Muscle of back (tissue), 11 donors: ENCODE results near the gene ARF1. TPM values are rescaled to one million over a fixed set of nuclear protein-coding genes. Genes with fewer than 3 reads are reported as not detected.
"Not testable (repeated sequence)": the region's sequence is repeated elsewhere in the genome, so short reads cannot be mapped to it uniquely, and the experiment has no call there.

ENCODE experiments used
- DNase-seq, 3 donors: peaks; one replicate each; pipeline versions ENCODE4 v3.0.0 to v3.0.0-alpha.2; 2013
- polyA plus RNA-seq, 10 donors: library from polyadenylated mRNA; unstranded; fragments of 120-200 nt; gene quantifications; one replicate each; pipeline ENCODE4 v1.2.1, GENCODE V29; 2013; ENCODE audit not compliant: insufficient read length in 10 of 10

Gene ARF1
- polyA plus RNA-seq, 10 donors: 217 to 314 (median 245) TPM

- DNase-seq: no peak
These were observed 18.5 kb downstream of the ARF1 start for GRCh38 chr1:228100822-228101613.

- DNase-seq: no peak
These were observed 19.1 kb downstream of the ARF1 start for GRCh38 chr1:228101614-228101993.

DNA sequence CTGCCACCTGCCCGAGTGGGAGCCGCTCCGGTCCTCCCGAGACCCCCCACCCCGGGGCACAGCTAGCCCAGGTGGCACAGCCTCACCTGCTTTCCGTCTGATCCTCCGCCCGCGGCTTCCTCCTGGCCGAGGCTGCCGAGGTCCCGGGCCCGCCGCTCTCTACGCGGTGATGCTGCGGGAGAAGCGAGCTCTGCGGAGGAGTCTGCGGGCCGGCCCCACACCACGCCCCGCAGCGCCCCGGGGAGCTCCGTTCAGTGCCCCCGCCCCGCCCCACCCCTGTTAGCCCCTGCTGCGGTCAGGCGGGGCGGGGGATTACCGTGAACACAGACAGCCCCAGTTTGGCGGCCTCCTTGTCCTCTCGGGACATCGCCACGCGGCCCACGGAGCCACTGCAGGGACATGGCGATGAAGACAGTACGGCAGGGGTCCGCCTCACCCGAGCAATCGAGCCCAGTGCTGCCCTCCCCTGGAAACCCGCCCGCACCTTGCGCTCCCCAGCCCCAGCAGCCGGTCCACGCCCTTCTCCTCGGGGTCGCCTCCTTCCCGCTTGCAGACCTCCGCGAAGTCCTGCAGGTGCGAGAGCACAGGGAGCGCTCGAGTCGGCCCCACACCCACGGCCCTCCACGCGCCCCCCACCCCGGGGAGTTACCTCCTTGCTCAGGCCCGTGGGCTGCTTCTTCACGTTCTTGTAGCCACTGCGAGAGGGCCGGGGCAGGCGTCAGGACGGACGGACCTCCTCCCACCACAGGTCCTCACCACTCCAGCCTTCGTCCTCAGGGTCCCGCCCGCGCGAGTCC lies 19.7 kb downstream of the ARF1 start:
- DNase-seq: peak in 1 of 3 donors; percentile 51

GRCh38 chr1:228102791-228103620 lies 20.5 kb downstream of the ARF1 start, which contains the start of gene C1orf35:
TSS of gene C1orf35 (minus strand) at chr1:228103325. CDS start at chr1:228103227, 98 bp downstream.
- DNase-seq: peak; percentile 91 to 98 (median 96)

GRCh38 chr1:228104526-228105269 lies 22.2 kb downstream of the ARF1 start:
- no peak for DNase-seq

- DNase-seq: no peak
These were observed 22.9 kb downstream of the ARF1 start for GRCh38 chr1:228105270-228105995.

- no peak for DNase-seq
These were observed 23.7 kb downstream of the ARF1 start for GRCh38 chr1:228105996-228106799.

DNA sequence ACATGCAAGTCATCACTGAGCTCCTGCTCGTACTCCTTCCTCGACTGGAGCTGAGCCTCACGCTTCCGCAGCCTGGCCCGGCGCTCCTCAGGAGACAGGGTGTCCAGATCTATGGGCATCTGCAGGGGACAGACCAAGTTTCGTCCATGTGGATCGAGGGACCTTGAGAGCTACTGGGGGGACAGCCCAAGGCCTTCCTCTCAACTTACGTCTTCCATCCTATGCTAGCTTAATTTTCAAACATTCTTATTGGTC lies 24.2 kb downstream of the ARF1 start:
- DNase-seq: no peak

DNA sequence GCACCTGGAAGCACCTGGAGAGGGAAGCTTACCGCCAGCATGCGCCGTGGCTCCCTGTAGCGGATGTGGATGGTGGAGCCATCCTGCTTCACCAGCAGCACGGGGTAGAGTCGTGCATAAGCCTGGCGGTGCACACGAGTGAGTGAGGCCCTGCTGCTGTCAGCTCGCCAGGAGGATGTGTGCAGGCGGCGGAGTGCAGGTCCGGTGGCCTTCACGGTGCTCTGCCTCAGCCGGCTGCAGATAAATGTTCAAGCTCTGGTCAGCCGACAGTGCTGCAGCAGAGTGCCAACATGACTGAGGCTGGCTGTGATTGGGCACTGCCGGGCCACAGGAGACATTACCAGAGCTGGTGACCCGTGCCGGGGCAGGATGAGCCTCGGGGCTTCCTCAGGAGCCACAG lies 25.1 kb downstream of the ARF1 start:
- no peak for DNase-seq

- no peak for DNase-seq
These were observed 25.7 kb downstream of the ARF1 start for GRCh38 chr1:228108055-228108690.

- DNase-seq: no peak
These were observed 26.2 kb downstream of the ARF1 start for GRCh38 chr1:228108742-228109072.

- peak; percentile 96 to 99 (median 99) for DNase-seq
These were observed 26.8 kb downstream of the ARF1 start, which contains the start of gene MRPL55 for GRCh38 chr1:228109073-228109961. TSS of gene MRPL55 (minus strand) at chr1:228109299. CDS start at chr1:228108260, 1,039 bp downstream.

- no peak for DNase-seq
These were observed 27.5 kb downstream of the ARF1 start for GRCh38 chr1:228109962-228110488.

GRCh38 chr1:228110556-228110955 lies 28.0 kb downstream of the ARF1 start:
- DNase-seq: no peak

DNA sequence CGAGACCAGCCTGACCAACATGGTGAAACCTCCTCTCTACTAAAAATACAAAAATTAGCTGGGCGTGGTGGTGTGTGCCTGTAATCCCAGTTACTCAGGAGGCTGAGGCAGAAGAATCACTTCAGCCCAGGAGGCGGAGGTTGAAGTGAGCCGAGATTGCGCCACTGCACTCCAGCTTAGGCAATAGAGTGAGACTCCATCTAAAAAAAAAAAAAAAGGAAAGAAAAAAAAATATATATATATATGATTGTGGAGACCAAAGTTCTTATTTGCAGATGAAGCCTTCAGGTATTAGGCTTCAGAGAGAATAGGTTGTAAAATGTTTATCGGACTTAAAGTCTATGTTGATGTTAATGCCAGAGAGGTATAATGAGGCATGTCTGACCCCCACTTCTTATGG lies 28.8 kb downstream of the ARF1 start:
- not testable (repeated sequence) for DNase-seq

DNA sequence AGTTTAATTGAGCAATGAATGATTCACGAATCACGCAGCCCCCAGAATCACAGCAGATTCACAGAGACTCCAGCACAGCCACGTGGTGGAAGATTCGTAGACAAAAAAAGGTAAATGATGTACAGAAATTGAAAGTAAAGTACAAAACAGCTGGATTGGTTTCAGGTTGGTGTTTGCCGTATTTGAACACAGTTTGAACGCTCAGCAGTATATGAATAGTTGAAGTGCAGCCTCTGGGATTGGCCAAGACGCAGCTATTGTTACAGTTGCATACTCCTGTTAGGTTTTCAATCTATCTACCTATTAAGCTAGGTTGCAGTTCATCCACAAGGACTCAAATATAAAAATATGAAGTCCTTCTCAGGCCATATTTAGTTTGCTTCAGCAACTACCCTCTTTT lies 29.7 kb downstream of the ARF1 start:
- DNase-seq: no peak

DNA sequence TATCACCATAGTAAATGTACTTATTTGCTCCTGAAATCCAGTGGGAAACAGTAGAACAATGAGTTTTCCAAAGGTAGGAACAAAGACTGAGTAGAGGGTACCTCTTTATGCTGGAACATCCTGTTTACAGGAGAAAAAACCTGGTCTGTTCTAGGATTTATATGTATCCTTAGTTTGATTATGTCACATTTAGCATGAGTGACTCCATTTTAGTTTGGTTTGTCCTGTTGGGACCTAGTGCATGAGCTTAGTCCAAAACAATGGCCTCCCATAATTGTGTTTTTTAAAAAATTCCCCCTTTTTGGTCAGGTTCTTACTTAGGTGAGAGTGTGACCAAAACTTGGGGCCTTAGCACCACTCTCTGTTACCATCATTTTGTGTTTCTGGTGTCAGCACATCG lies 30.1 kb downstream of the ARF1 start:
- DNase-seq: no peak

GRCh38 chr1:228114827-228115226 lies 32.3 kb downstream of the ARF1 start:
- DNase-seq: no peak
